CD4-positive, alpha-beta T cell treated with Interleukin-4 for 1 hour (primary cell): ENCODE measurements around the gene OR4A47.
"Not testable (repeated sequence)": the region's sequence is repeated elsewhere in the genome, so short reads cannot be mapped to it uniquely, and the experiment has no call there.

Experiments used
- DNase-seq, 2 donors: peaks; one replicate each; pipeline ENCODE4 v3.0.0-alpha.2; 2020 to 2022

OR4A47 gene

GRCh38 chr11:48488493-48488892 lies at the start of gene OR4A47:
OR4A47 (plus strand) TSS chr11:48488793; CDS start chr11:48488793, 0 bp downstream.
- not testable (repeated sequence) for DNase-seq

GRCh38 chr11:48455909-48456308 lies 32.7 kb upstream of the OR4A47 start:
- not testable (repeated sequence) for DNase-seq

DNA sequence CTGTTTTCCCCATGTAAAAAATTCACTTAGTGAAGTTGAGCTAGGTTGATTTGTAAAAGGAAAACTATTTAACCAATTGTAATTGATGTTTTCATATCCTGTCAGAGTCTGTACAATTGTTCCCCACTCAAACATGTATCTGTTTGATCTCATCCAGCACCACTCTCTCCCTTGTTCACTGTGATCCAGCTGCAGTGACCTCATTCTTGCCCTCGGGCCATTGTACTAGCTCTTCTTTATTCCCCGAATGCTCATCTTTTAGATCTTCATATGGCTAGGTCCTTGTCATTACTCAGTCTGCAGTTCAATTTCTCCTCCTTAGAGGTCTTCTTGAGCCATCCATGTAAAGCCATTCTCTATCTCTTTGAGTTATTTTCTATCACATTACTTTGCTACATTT lies 14.6 kb upstream of the OR4A47 start:
- not testable (repeated sequence) for DNase-seq

- not testable (repeated sequence) for DNase-seq
Observed at GRCh38 chr11:48474703-48475102, 13.9 kb upstream of the OR4A47 start.

GRCh38 chr11:48506169-48506568 lies 17.6 kb downstream of the OR4A47 start:
- not testable (repeated sequence) for DNase-seq

DNA sequence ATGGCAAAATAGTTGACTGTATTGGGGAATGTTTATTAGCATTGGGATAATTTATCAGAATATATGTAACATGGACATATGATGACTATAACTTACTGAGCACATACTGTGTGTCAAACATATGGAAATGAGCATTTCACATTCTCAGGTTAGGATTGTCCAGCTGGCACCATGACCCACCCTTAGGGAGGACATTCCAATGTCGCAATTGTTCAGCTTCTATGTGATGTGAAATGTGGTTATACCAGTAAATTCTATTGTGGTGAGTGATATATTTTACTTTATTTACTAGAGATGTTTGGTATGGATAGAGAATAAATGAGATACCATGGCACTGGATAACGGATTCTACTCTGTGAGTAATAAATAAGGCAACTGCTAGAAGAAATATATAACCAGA lies 50.4 kb downstream of the OR4A47 start:
- DNase-seq, result no peak
